Iris pigment epithelial cell (primary cell): ENCODE data around the gene GOLGA8A.
"Not testable (repeated sequence)": the region's sequence is repeated elsewhere in the genome, so short reads cannot be mapped to it uniquely, and the experiment has no call there.

Experiments
- DNase-seq: peaks from one replicate; pipeline ENCODE4 v3.0.0-alpha.2; 2011; ENCODE audit warnings: low read depth

GOLGA8A gene

DNA sequence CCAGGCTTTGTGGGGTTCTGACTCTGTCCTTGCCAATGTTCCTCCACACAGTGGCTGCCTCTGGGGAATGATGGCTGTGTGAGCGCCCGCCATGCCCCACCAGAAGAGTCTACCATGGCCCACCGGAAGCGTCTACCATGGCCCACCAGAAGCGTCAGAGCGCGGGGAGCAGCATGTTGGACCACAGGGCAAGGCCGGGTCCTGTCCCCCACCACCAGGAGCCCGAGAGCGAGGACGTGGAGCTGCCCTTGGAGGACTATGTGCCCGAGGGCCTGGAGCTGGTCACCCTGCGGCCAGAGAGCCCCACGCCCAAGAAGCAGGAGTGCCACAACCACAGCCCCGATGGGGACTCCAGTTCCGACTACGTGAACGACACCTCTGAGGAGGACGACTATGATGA lies 28.1 kb downstream of the GOLGA8A start:
- not testable (repeated sequence) for DNase-seq

DNA sequence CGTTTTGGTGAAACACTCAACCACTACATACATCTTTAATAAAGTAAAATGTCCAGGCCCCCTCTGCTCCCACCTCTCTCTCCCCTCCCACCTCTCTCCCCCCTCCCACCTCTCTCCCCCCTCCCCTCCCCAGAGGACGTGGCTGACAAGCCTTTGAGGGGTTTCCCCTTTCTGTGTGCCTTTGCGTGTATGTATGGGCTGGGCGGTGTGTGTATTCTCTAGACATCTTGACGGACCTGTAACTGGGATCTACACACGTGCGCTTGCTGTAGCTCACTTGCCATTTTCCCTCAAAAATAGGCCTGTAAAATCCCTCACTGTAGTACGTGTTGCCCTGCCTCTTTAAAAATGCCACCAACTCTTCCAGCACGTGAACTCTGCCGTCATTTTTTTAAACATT lies 28.6 kb downstream of the GOLGA8A start:
- not testable (repeated sequence) for DNase-seq

DNA sequence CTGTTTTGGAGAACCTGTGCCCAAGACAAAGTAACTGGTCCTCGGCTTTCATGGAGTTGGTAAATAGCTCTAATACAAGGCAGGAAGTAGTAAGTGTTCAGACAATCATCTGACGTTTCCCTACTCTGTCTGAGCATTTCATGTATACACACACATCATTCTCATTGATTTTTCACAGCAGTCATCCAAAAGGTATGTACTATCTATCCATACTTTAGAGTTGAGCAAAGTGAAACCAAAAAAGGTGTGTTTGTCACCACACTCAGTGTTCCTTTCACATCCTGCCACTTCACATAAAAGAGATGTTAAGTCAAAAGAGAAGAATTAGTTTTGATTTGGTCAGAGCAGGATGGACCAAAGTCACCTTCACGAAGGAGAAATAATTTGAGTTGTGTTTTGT lies 33.7 kb downstream of the GOLGA8A start:
- not testable (repeated sequence) for DNase-seq

- not testable (repeated sequence) for DNase-seq
Measured at GRCh38 chr15:34403160-34403598, 34.4 kb downstream of the GOLGA8A start.

- not testable (repeated sequence) for DNase-seq
Measured at GRCh38 chr15:34397637-34398259, 39.9 kb downstream of the GOLGA8A start.

- not testable (repeated sequence) for DNase-seq
Measured at GRCh38 chr15:34392981-34393380, 44.6 kb downstream of the GOLGA8A start.

- DNase-seq: not testable (repeated sequence)
Measured at GRCh38 chr15:34389594-34390086, 48.0 kb downstream of the GOLGA8A start.
